Caco-2 (cell line): ENCODE data around the gene KRTAP12-3. TPM values are rescaled to one million over a fixed set of nuclear protein-coding genes. Genes with fewer than 3 reads are reported as not detected.
"Not testable (repeated sequence)": the region's sequence is repeated elsewhere in the genome, so short reads cannot be mapped to it uniquely, and the experiment has no call there.

Source experiments
- BruUV-seq: library from RNA; stranded (reverse); fragments of 400-500 nt; replicated peaks from 2 replicates; lab custom pipeline; 2021; lab: Mats Ljungman, UMichigan
- CTCF ChIA-PET: fragments of 300-600 bp; sonication (Branson Sonifier 250); formaldehyde crosslinking; loops from one replicate; lab custom pipeline; 2022; ENCODE audit warnings: antibody characterized with exemption; lab: Charles Lee
- POLR2A ChIA-PET: fragments of 300-600 bp; sonication (Branson Sonifier 250); formaldehyde crosslinking; loops from one replicate; lab custom pipeline; 2022; ENCODE audit warnings: antibody characterized with exemption; lab: Charles Lee
- DNase-seq, 2 experiments: peaks; one replicate each; pipeline versions ENCODE4 v3.0.0 to v3.0.0-alpha.2; 2020 to 2022
- H3K27me3 ChIP-seq: replicated peaks from 2 replicates; pipeline ENCODE4 v1.6.0; 2011; ENCODE audit warnings: low read length; ENCODE audit not compliant: control insufficient read depth, insufficient read depth
- H3K36me3 ChIP-seq: 2 replicates; pipeline ENCODE4 v1.5.1; 2011; ENCODE audit warnings: low read length; ENCODE audit not compliant: control insufficient read depth, insufficient read depth
- H3K4me1 ChIP-seq: fragments of 250-450 bp; sonication (Bioruptor Pico); 2 replicates; pipeline ENCODE4 v1.5.1; 2020; ENCODE audit warnings: mild to moderate bottlenecking
- H3K4me3 ChIP-seq: 2 replicates; pipeline ENCODE4 v1.5.1; 2011; ENCODE audit warnings: low read depth, mild to moderate bottlenecking, control low read depth, low read length
- H3K9me3 ChIP-seq: fragments of 250-450 bp; sonication (Bioruptor Pico); 2 replicates; pipeline ENCODE4 v1.5.1; 2020; ENCODE audit warnings: mild to moderate bottlenecking, moderate library complexity
- H3K27ac Mint-ChIP-seq: one replicate; pipeline ENCODE4 v1.8.0; 2022; ENCODE audit warnings: mixed read lengths; ENCODE audit not compliant: unreplicated experiment
- H3K27me3 Mint-ChIP-seq: one replicate; pipeline ENCODE4 v1.8.0; 2022; ENCODE audit warnings: mixed read lengths; ENCODE audit not compliant: insufficient read depth, unreplicated experiment
- H3K36me3 Mint-ChIP-seq: one replicate; pipeline ENCODE4 v1.8.0; 2022; ENCODE audit warnings: mild to moderate bottlenecking, mixed read lengths; ENCODE audit not compliant: insufficient read depth, unreplicated experiment
- H3K4me1 Mint-ChIP-seq: one replicate; pipeline ENCODE4 v1.8.0; 2022; ENCODE audit warnings: low read depth, mixed read lengths; ENCODE audit not compliant: unreplicated experiment
- H3K4me3 Mint-ChIP-seq: one replicate; pipeline ENCODE4 v1.8.0; 2022; ENCODE audit warnings: mild to moderate bottlenecking, moderate library complexity, mixed read lengths; ENCODE audit not compliant: unreplicated experiment
- H3K9me3 Mint-ChIP-seq: one replicate; pipeline ENCODE4 v1.8.0; 2022; ENCODE audit warnings: mixed read lengths; ENCODE audit not compliant: unreplicated experiment
- CTCF ChIP-seq, 2 experiments: fragments of 200-600 bp in 1 of 2; IDR thresholded peaks; 1 replicate in 1 of 2; 2 replicates in 1 of 2; pipeline versions ENCODE4 v1.5.1 to v1.8.0; 2011 to 2022; ENCODE audit warnings: antibody characterized with exemption in 1 of 2, control low read depth in 1 of 2, inconsistent platforms in 1 of 2, low read depth in 1 of 2, low read length in 1 of 2, mild to moderate bottlenecking in 1 of 2, moderate library complexity in 1 of 2; ENCODE audit not compliant: insufficient read depth in 1 of 2, severe bottlenecking in 1 of 2, unreplicated experiment in 1 of 2
- intact Hi-C: fragments of 100-400 bp; cut with micrococcal nuclease; formaldehyde crosslinking; loops from one replicate; pipeline ENCODE4 v1.10.0; 2022; ENCODE audit not compliant: unreplicated experiment
- total RNA-seq: library from RNA; stranded (reverse); gene quantifications from 2 replicates; pipeline ENCODE4 v1.2.3, GENCODE V29; 2022

Gene KRTAP12-3
- total RNA-seq, 1 experiment from 2014 or later = not detected

- no peaks in the 10 kb centered on the region for H3K36me3 ChIP-seq
- H3K4me1 ChIP-seq = peaks cover 9% of the 10 kb centered on the region; the same call in 1 of the 2 replicates
- peaks cover 24% of the 10 kb centered on the region for H3K9me3 Mint-ChIP-seq
- H3K27me3 Mint-ChIP-seq = peaks cover under 1% of the 10 kb centered on the region
- peak in 1 of 2 experiments; percentile 17 for DNase-seq
- H3K9me3 ChIP-seq = peaks cover 8% of the 10 kb centered on the region
- H3K4me3 Mint-ChIP-seq = no peak overlapping the region
- H3K27ac Mint-ChIP-seq = no peak overlapping the region
- intact Hi-C loops = no loop called here
- no peaks in the 10 kb centered on the region for H3K27me3 ChIP-seq
- no peak overlapping the region for H3K4me3 ChIP-seq
- H3K36me3 Mint-ChIP-seq = no peaks in the 10 kb centered on the region
- no peak for TF ChIP-seq CTCF (IDR thresholded peaks at IDR 0.05; ENCODE audit: insufficient read depth in 1 of 2, low read depth in 1 of 2, low read length in 1 of 2, severe bottlenecking in 1 of 2, unreplicated experiment in 1 of 2)
- H3K4me1 Mint-ChIP-seq = peaks cover 12% of the 10 kb centered on the region
- POLR2A ChIA-PET = no interaction called here
- CTCF ChIA-PET = no interaction called here
- BruUV-seq = no TSS peak
Measured at GRCh38 chr21:44695184-44695583, 37.5 kb downstream of the KRTAP12-3 start.

- intact Hi-C loops = loop anchor here (2.0 kb wide), 1 partner anchor 23 kb away; no protein-coding TSS in a partner anchor
- no peak overlapping the region for H3K27ac Mint-ChIP-seq
- ChIA-PET CTCF (no interaction called here), POLR2A (no interaction called here)
- no peak overlapping the region for H3K4me3 Mint-ChIP-seq
- H3K36me3 Mint-ChIP-seq = no peaks in the 10 kb centered on the region
- H3K27me3 ChIP-seq = no peaks in the 10 kb centered on the region
- TF ChIP-seq CTCF (IDR thresholded peaks at IDR 0.05; ENCODE audit: insufficient read depth in 1 of 2, low read depth in 1 of 2, low read length in 1 of 2, severe bottlenecking in 1 of 2, unreplicated experiment in 1 of 2) = no peak
- no peaks in the 10 kb centered on the region for H3K36me3 ChIP-seq
- no peaks in the 10 kb centered on the region for H3K27me3 Mint-ChIP-seq
- peak in 1 of 2 experiments; percentile 10 for DNase-seq
- peaks cover 9% of the 10 kb centered on the region; the same call in 1 of the 2 replicates for H3K4me1 ChIP-seq
- H3K4me1 Mint-ChIP-seq = peaks cover 12% of the 10 kb centered on the region
- no TSS peak for BruUV-seq
- H3K9me3 Mint-ChIP-seq = peaks cover 24% of the 10 kb centered on the region
- H3K9me3 ChIP-seq = peaks cover 8% of the 10 kb centered on the region
- H3K4me3 ChIP-seq = no peak overlapping the region
Measured at GRCh38 chr21:44695641-44696040, 37.9 kb downstream of the KRTAP12-3 start.

DNA sequence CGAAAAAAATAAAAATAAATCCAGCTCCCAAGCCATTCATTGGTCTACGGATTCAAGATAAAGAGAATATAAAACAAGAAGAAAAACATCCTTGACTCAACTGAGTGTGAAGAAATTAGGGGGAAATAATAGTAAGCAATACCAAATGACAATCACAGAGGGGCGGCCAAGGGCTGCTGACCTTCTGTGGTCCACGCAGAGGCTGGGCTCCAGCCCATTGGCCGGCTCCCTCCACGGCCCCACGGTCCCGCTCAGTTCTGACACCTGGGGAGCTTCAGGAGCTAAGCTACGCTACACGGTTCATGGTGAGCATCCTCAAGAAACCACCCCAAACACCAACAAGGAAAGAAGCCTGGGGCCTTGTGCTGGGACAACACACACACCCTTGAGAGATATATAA is 38.8 kb downstream of the KRTAP12-3 start:
- H3K27ac Mint-ChIP-seq = no peak overlapping the region
- H3K4me3 Mint-ChIP-seq = no peak overlapping the region
- DNase-seq = no peak
- H3K36me3 ChIP-seq = no peaks in the 10 kb centered on the region
- H3K4me1 Mint-ChIP-seq = peaks cover 12% of the 10 kb centered on the region
- H3K9me3 Mint-ChIP-seq = peaks cover 24% of the 10 kb centered on the region
- intact Hi-C loops = loop anchor here (2.0 kb wide), 1 partner anchor 24 kb away; no protein-coding TSS in a partner anchor
- TF ChIP-seq CTCF (IDR thresholded peaks at IDR 0.05; ENCODE audit: insufficient read depth in 1 of 2, low read depth in 1 of 2, low read length in 1 of 2, severe bottlenecking in 1 of 2, unreplicated experiment in 1 of 2) = no peak
- peaks cover 8% of the 10 kb centered on the region for H3K9me3 ChIP-seq
- H3K4me3 ChIP-seq = no peak overlapping the region
- ChIA-PET CTCF (no interaction called here), POLR2A (no interaction called here)
- H3K4me1 ChIP-seq = peaks cover 9% of the 10 kb centered on the region; the same call in 1 of the 2 replicates
- H3K27me3 Mint-ChIP-seq = no peaks in the 10 kb centered on the region
- BruUV-seq = no TSS peak
- H3K36me3 Mint-ChIP-seq = no peaks in the 10 kb centered on the region
- no peaks in the 10 kb centered on the region for H3K27me3 ChIP-seq

DNA sequence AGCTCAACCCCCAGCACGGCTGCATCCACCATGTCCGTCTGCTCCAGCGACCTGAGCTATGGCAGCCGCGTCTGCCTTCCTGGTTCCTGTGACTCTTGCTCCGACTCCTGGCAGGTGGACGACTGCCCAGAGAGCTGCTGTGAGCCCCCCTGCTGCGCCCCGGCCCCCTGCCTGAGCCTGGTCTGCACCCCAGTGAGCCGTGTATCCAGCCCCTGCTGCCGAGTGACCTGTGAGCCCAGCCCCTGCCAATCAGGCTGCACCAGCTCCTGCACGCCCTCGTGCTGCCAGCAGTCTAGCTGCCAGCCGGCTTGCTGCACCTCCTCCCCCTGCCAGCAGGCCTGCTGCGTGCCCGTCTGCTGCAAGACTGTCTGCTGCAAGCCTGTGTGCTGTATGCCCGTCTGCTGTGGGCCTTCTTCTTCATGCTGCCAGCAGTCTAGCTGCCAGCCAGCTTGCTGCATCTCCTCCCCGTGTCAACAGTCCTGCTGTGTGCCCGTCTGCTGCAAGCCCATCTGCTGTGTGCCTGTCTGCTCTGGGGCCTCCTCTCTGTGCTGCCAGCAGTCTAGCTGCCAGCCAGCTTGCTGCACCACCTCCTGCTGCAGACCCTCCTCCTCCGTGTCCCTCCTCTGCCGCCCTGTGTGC is 39.6 kb downstream of the KRTAP12-3 start, which contains the start of gene KRTAP10-12:
Gene KRTAP10-12, plus strand, starts transcription at position 1 of the 639 bp plus-strand sequence. Its CDS starts 30 bp downstream, at position 31.
- H3K36me3 Mint-ChIP-seq, H3K4me3 ChIP-seq, H3K36me3 ChIP-seq, H3K27ac Mint-ChIP-seq, POLR2A ChIA-PET, H3K4me1 ChIP-seq, H3K4me3 Mint-ChIP-seq, H3K27me3 ChIP-seq, H3K27me3 Mint-ChIP-seq, H3K9me3 ChIP-seq, BruUV-seq: not testable (repeated sequence)
- Mint-ChIP-seq H3K9me3 (peaks cover 19% of the 10 kb centered on the region), H3K4me1 (peaks cover 12% of the 10 kb centered on the region)
- intact Hi-C loops = loop anchor here (2.0 kb wide), 1 partner anchor 24 kb away; no protein-coding TSS in a partner anchor
- DNase-seq = peak in 1 of 2 experiments; percentile 26
- CTCF ChIA-PET = interaction anchor here (0.8 kb wide), 1 partner anchor 45 kb away, joined by 3 read pairs; no protein-coding TSS in a partner anchor
